Mononuclear cell (primary cell): ENCODE results near the gene NCMAP. TPM values are rescaled to one million over a fixed set of nuclear protein-coding genes. Genes with fewer than 3 reads are reported as not detected.

Experiments used
- H3K27me3 ChIP-seq: 2 replicates; pipeline ENCODE4 v1.6.0; 2011; ENCODE audit warnings: low read length, control low read depth; ENCODE audit not compliant: insufficient read depth
- H3K4me1 ChIP-seq: 2 replicates; pipeline ENCODE4 v1.5.1; 2011; ENCODE audit warnings: mild to moderate bottlenecking, low read length, control low read depth; ENCODE audit not compliant: insufficient read depth
- H3K4me3 ChIP-seq: 2 replicates; pipeline ENCODE4 v1.5.1; 2011; ENCODE audit warnings: mild to moderate bottlenecking, low read length, moderate library complexity
- H3K9me3 ChIP-seq: 2 replicates; pipeline ENCODE4 v1.5.1; 2011; ENCODE audit warnings: low read depth, mild to moderate bottlenecking, control low read depth, low read length
- total RNA-seq: library from RNA; depleted of rRNA; stranded (reverse); fragments of >200 nt; gene quantifications from one replicate; pipeline ENCODE4 v1.2.3, GENCODE V29; 2012

Gene NCMAP
- total RNA-seq, 1 donor, result 0.10 TPM

DNA sequence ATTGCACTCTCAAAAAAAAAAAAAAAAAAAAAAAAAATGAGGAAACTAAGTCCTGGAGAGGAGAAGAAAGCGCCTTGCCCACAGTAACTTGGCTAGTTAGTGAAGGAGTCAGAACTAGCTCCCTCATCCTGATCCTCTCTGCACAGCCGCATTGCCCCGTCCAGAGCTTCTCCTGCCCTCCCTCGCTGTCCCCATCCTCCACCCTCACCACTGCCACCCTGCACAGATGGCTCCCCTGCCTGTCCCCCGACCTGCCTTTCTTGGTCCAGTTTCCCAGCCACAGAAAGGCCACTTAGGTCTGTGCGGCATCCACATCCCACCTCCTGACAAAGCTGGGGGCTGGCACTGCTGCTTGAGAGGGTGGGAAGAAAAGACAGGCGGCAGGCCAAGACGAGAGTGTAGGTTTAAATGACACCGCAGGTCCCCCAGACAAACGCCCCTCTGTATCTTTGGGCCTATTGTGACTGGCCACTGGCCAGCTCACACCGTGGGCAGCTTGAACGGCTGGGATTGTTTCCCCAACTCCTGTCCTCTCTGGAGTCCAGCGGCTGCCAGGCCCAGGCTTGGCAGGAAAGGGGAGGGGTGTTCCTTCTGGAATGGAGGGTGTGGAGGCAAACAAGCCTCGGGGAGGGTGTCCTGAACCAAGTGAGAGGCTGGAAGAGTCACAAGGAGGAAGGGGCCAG, 20.2 kb downstream of the NCMAP start:
- H3K27me3 ChIP-seq, result no peaks in the 10 kb centered on the region
- H3K9me3 ChIP-seq, result no peaks in the 10 kb centered on the region
- H3K4me1 ChIP-seq, result peaks cover 5% of the 10 kb centered on the region
- no peak overlapping the region for H3K4me3 ChIP-seq

DNA sequence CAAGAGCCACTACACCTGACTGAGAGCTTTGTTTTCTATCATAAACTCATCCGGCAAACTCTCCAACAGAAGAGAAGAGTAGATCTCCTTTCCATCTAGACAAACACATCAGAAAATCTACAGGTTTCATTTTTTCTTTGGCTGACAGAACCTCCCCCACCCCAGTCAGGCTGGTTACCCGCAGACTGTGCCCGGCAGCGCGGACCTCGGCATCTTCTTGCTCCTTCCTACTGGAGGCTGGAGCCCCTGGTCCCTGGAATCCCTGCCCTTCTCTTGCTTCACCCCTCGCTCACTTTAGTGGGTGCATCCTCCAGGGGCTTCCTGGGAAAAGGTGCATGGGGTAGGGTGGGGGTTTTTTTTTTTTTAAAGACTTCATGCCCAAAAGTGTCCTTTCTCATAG, 23.0 kb downstream of the NCMAP start:
- Histone ChIP-seq H3K4me3 (no peak overlapping the region), H3K9me3 (no peaks in the 10 kb centered on the region), H3K27me3 (no peaks in the 10 kb centered on the region), H3K4me1 (no peaks in the 10 kb centered on the region)

DNA sequence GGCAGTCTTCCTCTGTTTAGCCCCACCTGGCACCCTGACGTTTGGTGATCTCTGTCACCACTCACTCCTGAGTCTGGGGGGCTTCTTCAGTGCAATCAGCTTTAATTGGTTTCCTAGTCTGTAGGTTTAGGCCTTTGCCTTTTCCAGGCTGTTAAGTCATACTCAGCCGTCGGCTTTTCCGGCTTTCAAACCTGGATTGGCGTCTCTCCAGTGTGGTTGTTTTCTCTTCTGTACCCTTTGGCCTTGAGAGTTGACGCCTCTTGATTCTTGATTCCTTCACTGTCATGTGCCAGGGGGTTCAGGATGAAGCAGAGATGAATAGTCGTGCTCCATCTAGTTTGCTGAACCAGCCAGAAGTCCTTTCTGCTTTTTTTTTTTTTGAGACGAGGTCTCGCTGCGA, 24.9 kb downstream of the NCMAP start:
- Histone ChIP-seq H3K4me3 (no peak overlapping the region), H3K27me3 (no peaks in the 10 kb centered on the region), H3K4me1 (no peaks in the 10 kb centered on the region), H3K9me3 (no peaks in the 10 kb centered on the region)

DNA sequence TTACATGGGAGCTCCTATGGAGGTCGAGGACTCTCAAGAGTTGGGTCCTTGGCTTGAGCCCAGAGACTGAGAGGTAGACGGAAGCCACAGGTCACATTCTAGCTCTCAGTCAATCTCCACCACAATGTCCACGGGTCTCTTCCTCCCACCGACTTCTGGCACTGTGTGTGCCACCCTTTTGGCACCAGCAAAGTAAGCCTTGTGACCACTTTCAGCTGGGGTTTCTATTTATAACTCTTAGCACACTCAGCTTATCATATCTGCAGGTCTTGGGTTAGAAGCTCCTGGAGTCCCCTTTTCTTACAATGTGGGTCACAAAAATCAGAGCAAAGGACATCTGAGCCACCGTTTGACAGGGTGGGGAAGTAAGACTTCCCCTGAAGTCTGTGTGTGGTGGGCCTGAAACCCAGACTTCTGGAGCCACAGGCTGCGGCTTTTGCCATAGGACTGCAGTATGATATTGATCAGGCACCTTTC, 28.3 kb downstream of the NCMAP start:
- Histone ChIP-seq H3K4me1 (no peaks in the 10 kb centered on the region), H3K4me3 (no peak overlapping the region), H3K27me3 (no peaks in the 10 kb centered on the region), H3K9me3 (no peaks in the 10 kb centered on the region)

DNA sequence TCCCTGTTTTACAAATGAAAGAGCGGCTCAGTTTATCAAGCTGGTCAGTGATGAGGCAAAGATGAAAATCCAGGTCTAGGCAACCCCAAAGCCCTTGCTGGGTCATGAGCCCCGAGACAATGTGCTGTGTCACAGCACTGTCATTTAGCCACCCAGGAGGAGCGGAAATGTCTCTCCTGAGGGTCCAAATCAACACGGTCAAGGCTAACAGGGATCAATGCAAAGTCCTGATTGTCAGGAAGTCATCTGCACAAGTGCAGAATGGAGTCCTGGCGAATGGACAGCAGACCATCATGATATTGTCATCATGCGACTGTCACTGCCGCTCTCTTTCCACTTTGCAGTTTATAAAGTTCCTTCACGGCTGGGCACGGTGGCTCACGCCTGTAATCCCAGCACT, 30.2 kb downstream of the NCMAP start:
- no peaks in the 10 kb centered on the region for H3K27me3 ChIP-seq
- no peaks in the 10 kb centered on the region for H3K9me3 ChIP-seq
- H3K4me1 ChIP-seq, result no peaks in the 10 kb centered on the region
- H3K4me3 ChIP-seq, result no peak overlapping the region

DNA sequence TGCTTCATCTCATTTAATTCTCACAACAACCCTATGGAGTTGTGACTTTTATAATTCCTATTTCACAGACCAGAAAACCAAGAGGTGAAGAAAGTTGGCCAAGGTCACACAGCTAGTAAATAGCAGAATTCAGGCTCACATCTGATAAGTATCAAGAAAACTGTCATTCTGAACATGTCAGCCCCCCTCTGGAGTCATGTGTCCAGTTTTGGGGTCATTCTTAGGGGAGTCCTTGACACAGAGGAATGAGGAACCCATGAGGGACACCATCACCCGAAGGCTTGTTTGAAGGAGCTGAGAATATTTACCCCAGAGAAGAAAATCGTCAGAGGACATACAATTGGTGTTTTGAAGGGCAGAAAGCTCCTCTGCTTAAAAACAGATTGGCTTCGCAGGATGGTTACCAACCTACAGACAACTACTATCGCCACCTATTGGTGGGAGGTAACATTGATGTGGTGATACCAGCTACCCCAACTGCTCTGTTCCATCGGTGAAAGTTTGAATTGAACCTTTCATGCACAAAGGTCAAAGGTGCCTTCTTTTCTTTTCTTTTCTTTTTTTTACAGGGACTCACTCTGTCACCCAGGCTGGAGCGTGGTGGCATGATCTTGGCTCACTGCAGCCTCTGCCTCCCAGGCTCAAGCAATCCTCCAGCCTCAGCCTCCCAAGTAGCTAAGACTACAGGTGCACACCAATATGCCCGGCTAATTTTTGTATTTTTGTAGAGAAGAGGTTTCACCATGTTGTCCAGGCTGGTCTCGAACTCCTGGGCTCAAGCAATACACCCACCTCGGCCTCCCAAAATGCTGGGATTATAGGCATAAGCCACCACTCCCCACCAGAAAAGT, 31.3 kb downstream of the NCMAP start:
- H3K9me3 ChIP-seq, result no peaks in the 10 kb centered on the region
- no peaks in the 10 kb centered on the region for H3K4me1 ChIP-seq
- H3K4me3 ChIP-seq, result no peak overlapping the region
- H3K27me3 ChIP-seq, result no peaks in the 10 kb centered on the region

DNA sequence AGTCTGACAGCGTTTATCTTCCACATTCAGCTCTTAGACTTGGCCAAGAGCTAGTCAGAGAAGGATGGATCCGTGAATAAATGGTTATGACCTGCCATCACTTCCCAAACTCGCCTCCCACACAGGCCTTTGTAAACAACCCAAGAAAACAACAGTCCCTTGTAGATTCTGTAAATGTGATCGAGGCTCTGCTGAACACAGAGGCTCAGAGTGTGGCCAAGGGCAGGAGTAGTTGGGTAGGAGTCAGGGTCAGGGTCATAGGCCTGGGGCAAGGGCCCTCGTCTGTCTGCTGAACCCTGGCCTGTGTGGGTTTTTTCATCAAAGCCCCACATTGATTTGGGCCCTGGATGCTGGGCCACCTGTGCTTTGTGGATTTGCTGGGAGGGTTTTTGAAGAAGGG, 32.7 kb downstream of the NCMAP start:
- Histone ChIP-seq H3K4me3 (no peak overlapping the region), H3K9me3 (no peaks in the 10 kb centered on the region), H3K27me3 (no peaks in the 10 kb centered on the region), H3K4me1 (no peaks in the 10 kb centered on the region)

DNA sequence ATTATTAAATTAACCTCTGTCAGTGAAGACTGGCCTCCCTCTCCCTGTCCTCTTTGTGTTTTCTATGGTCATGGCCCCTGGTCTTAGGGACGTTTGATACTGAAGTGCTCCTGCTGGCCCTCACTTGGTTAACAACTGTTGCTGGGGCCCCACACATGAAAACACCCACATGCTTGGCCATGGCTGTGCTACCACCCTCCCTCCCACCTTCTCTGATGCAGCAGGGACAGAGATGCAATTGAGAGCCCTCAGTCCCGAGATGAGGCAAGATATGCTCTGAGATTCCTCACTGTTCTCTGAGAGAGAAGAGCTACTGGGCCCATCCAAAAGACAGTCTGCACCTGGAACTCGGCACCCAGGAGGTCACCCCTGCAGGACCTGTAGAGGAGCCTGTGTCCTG, 33.3 kb downstream of the NCMAP start:
- Histone ChIP-seq H3K4me3 (no peak overlapping the region), H3K4me1 (no peaks in the 10 kb centered on the region), H3K27me3 (no peaks in the 10 kb centered on the region), H3K9me3 (no peaks in the 10 kb centered on the region)

DNA sequence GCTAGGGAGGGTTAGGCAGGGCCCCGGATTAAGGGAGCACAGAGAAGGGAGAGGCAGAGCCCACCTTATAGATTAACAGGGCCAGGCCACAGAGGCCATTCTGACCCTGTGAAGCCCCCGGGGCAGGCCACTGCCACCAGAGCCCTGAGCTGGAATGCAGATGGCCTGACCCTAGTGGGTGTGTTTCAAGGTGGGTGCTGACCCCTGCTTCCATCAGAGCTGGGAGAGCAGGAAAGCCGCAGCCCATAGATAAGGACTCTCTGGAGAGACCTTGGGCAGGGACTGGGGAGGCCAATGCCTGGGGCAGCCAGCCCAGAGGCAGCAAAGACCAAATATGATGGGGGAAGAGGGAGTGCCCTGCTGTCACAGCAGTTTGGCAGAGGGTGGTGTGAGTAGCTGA, 35.9 kb downstream of the NCMAP start:
- H3K4me3 ChIP-seq, result no peak overlapping the region
- no peaks in the 10 kb centered on the region for H3K27me3 ChIP-seq
- H3K4me1 ChIP-seq, result no peaks in the 10 kb centered on the region
- H3K9me3 ChIP-seq, result no peaks in the 10 kb centered on the region

DNA sequence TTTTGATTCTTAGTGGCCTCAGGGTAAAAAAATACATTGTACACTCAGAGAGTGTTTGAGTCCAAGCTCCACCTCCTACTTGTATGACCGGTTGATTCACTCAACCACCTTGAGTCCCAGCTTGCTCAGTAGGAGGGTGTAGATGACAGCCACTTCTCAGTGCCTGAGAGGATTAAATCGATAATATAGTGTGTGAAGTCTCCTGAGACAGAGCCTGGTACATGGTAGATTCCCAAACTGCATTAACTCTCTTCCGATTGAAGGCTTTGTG, 38.4 kb downstream of the NCMAP start:
- H3K4me1 ChIP-seq, result no peaks in the 10 kb centered on the region
- H3K27me3 ChIP-seq, result no peaks in the 10 kb centered on the region
- no peaks in the 10 kb centered on the region for H3K9me3 ChIP-seq
- no peak overlapping the region for H3K4me3 ChIP-seq

DNA sequence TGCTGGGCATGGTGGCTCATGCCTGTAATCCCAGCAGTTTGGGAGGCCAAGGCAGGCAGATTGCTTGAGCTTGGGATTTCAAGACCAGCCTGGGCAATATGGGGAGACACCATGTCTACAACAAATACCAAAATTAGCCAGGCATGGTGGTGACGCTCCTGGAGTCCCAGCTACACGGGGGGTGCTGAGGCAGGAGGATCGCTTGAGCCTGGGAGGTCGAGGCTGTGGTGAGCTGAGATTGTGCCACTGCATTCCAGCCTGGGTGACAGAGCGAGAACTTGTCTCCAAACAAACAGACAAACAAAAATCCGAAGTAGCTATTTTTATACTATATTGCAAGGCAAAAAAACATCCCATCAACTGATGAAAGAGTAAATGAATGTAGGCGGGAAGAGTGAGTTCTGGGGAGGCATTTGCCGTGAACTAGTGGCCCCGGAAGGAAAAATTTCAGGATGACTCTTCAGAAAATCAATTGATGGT, 40.6 kb downstream of the NCMAP start:
- H3K4me1 ChIP-seq, result no peaks in the 10 kb centered on the region

DNA sequence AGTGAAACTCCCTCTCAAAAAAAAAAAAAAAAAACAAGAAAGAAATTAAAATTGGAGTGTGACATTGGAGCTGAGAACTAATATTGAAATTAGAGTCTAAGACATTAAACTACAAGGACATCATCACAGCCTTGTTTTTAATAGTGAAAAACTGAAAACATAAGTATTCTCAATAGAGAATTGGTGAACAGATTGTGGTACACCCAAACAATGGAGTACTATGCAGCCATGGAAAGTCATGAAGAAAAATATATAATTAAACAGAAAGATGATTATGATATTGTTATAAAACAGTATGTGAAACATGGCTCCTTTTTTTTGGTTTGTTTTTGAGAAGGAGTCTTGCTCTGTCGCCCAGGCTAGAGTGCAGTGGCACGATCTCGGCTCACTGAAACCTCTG, 43.4 kb downstream of the NCMAP start:
- H3K27me3 ChIP-seq, result no peaks in the 10 kb centered on the region
- no peaks in the 10 kb centered on the region for H3K9me3 ChIP-seq
- no peaks in the 10 kb centered on the region for H3K4me1 ChIP-seq
- H3K4me3 ChIP-seq, result no peak overlapping the region

More for the DNA sequence above, 40.6 kb downstream of the NCMAP start:
- Histone ChIP-seq H3K27me3 (no peaks in the 10 kb centered on the region), H3K9me3 (no peaks in the 10 kb centered on the region), H3K4me3 (no peak overlapping the region)

DNA sequence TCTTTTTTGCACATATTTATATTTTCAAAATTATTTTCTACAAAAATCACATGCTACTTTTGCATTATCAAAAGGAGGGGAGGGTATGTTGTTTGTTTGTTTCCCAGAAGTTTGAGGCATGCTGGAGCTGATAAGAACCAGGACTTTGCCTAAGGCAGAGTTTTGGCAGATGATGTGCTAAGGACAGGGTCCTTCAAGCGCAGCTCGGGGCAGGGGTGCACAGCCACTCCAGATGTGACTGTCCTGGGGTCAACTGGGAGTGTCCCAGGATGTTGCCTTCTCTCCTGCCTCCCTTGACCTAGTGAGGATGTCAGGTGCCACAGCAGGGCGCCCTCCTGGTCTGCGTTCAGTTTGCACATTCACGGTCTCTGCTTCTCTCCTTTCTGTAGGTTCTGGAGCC, 44.7 kb downstream of the NCMAP start:
- Histone ChIP-seq H3K9me3 (no peaks in the 10 kb centered on the region), H3K27me3 (no peaks in the 10 kb centered on the region), H3K4me1 (no peaks in the 10 kb centered on the region), H3K4me3 (no peak overlapping the region)

DNA sequence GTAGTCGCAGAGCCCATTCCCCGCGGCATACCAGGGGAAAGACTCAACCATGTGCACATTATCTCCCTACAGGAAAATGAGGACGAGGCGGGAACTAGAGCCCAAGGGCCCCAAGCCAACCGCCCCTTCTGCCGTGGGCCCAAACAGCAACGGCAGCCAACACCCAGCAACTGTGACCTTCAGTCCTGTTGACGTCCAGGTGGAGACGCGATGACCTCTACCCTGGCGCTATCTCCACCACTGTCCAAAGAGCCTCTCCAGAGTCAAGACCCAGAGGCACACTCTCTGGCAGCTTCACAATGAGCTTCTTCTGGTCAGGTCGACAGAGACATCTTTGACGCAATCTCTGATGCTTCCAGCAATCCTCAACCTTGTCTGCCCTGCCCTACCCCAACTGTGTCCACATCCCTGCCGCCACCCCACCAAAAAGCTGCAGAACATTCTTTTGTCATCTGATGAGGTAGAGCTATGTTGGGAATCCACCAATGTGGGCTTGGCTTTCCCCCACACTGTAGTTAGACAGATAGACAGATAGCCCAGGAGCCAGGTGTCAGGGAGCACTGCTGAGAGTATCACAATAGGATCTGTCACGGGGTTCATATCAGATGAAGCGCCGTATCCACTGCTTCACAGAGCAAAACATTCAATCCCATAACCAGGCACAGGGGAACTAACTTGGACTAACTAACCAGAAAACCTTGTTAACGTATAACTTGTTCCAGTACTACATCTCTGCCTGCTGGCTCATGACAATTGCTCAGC, 49.8 kb downstream of the NCMAP start:
- Histone ChIP-seq H3K27me3 (no peaks in the 10 kb centered on the region), H3K4me3 (no peak overlapping the region), H3K9me3 (no peaks in the 10 kb centered on the region), H3K4me1 (no peaks in the 10 kb centered on the region)

DNA sequence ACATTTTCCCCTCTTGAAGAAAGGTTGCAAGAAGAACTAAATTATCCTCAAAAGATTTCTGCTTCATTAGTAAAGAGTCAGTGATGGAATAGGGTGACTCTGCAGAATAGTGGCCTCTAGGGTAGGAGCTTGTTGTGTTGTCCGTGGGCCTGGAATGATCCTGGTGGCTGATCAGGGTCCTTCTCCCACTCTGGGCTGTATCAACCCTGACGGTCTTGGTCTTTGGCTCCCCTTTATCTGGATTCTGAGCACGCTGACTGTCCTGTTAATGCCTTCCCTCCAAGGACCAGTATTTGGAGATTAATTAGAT, 50.4 kb downstream of the NCMAP start:
- Histone ChIP-seq H3K4me3 (no peak overlapping the region), H3K27me3 (no peaks in the 10 kb centered on the region), H3K9me3 (no peaks in the 10 kb centered on the region), H3K4me1 (no peaks in the 10 kb centered on the region)
